Measurements from ENCODE around the gene CREB1. TPM values are rescaled to one million over a fixed set of nuclear protein-coding genes. Genes with fewer than 3 reads are reported as not detected.

The CREB1 gene
- total RNA-seq, 1 experiment from 2014 or later = 43.5 TPM

DNA sequence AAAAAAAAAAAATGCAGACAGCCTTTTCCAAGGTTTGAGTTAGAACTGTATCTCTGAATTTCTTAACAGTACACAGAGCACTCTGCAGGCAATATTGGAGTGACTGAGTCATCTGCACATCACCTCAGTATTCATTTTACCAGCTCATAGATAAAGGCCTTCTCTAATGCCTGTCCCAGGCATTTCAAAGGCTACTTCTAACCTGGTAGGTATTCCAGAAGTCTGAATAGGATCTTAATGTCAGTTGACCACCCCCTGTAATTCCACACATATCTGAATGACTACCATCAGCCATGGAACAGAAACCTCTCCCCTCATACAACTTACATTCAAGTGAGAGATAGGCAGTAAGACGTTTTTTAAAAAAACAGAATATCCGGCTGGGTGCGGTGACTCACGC lies 86.4 kb downstream of the CREB1 start:
- Histone ChIP-seq H3K27me3 (ENCODE audit: low read length) (no peaks in the 10 kb centered on the region), H3K79me2 (ENCODE audit: low read length) (peaks cover 11% of the 10 kb centered on the region; the same call in 1 of the 2 replicates), H3K4me3 (ENCODE audit: low read length) (no peak overlapping the region), H3K27ac (ENCODE audit: low read length) (peak overlapping the region; percentile 93), H3K9me3 (ENCODE audit: low read length) (no peaks in the 10 kb centered on the region), H3K9ac (ENCODE audit: low read length) (peak overlapping the region; percentile 53), H3F3A (ENCODE audit: low read length, unreplicated experiment) (peaks cover 4% of the 10 kb centered on the region), H3K4me1 (ENCODE audit: insufficient read depth, low read length) (peaks cover 28% of the 10 kb centered on the region), H3K36me3 (ENCODE audit: low read depth, low read length) (peaks cover 19% of the 10 kb centered on the region), H3K9me2 (replicated peaks; ENCODE audit: low read length) (no peaks in the 10 kb centered on the region), H3K4me2 (ENCODE audit: low read length) (peak overlapping the region; percentile 70; the same call in 1 of the 2 replicates), H4K20me1 (ENCODE audit: low read length) (no peaks in the 10 kb centered on the region), H2AFZ (ENCODE audit: low read length) (no peak overlapping the region)
- TF ChIP-seq EZH2 (IDR thresholded peaks at IDR 0.05; ENCODE audit: low read length, unreplicated experiment) = no peak
- TF ChIP-seq, protein P1, sequence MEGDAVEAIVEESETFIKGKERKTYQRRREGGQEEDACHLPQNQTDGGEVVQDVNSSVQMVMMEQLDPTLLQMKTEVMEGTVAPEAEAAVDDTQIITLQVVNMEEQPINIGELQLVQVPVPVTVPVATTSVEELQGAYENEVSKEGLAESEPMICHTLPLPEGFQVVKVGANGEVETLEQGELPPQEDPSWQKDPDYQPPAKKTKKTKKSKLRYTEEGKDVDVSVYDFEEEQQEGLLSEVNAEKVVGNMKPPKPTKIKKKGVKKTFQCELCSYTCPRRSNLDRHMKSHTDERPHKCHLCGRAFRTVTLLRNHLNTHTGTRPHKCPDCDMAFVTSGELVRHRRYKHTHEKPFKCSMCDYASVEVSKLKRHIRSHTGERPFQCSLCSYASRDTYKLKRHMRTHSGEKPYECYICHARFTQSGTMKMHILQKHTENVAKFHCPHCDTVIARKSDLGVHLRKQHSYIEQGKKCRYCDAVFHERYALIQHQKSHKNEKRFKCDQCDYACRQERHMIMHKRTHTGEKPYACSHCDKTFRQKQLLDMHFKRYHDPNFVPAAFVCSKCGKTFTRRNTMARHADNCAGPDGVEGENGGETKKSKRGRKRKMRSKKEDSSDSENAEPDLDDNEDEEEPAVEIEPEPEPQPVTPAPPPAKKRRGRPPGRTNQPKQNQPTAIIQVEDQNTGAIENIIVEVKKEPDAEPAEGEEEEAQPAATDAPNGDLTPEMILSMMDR (conservative IDR thresholded peaks at IDR 0.05; ENCODE audit: low read depth, low read length) = no peak
- no peak for TF ChIP-seq EZH2phosphoT487 (IDR thresholded peaks at IDR 0.05; ENCODE audit: borderline replicate concordance, low read length)
- ATAC-seq = peak; percentile 62
- ChIA-PET CTCF (interaction anchor here (1.5 kb wide), 1 partner anchor 9 kb away, joined by 4 read pairs; the partner anchor contains the start of gene METTL21A), POLR2A (ENCODE audit: unreplicated experiment) (interaction anchor here (0.5 to 1.0 kb wide), 4 partner anchors 9 to 103 kb away, joined by 3 to 10 read pairs (median 6); partner anchors contain the start of genes CREB1 and METTL21A)
- BruUV-seq (replicated peaks) = TSS peak; percentile 29
- DNase-seq = peak; percentile 71
- intact Hi-C loops (cut with micrococcal nuclease) = loop anchor here (5.0 kb wide), 1 partner anchor 104 kb away; no protein-coding TSS in a partner anchor

DNA sequence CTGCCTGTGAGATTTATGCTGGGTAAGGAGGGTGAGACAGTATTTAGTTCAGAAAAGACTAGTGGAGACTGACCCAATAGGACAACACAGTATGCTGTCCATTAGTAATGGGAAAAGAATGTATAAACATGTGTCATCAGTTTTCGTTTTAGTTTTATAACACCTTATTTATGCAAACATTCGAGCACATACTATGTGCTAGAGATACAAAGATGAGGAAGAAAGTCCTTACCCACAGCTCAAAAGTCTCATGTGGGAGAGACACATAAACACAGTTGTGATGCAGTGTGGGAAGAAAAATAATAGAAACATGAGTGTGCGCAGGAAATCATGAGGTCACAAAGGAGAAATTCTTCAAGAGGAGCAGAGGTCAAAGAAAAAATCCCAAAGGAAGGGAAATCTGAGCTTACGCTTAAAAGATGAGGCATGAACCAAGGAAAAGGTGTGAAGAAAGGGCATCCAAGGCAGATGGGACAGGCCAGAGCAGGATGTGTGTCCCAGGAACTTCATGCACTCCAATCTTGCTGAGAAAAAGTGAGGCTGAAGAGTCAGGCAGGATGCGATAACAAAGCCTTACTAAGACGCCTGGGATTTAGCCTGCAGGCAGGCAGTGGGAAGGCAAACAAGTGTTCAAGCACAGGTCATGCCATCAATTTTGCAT lies 87.4 kb downstream of the CREB1 start:
- POLR2A ChIA-PET (ENCODE audit: unreplicated experiment) = interaction anchor here (0.6 kb wide), 3 partner anchors 94 to 852 kb away, joined by 3 to 9 read pairs (median 4); partner anchors contain the start of gene MDH1B

More for the DNA sequence above, 87.4 kb downstream of the CREB1 start:
- Histone ChIP-seq H3K79me2 (ENCODE audit: low read length) (peaks cover 19% of the 10 kb centered on the region), H3K36me3 (ENCODE audit: low read depth, low read length) (peaks cover 19% of the 10 kb centered on the region), H3K4me1 (ENCODE audit: insufficient read depth, low read length) (peaks cover 28% of the 10 kb centered on the region), H3F3A (ENCODE audit: low read length, unreplicated experiment) (peaks cover 4% of the 10 kb centered on the region), H3K9me2 (replicated peaks; ENCODE audit: low read length) (no peaks in the 10 kb centered on the region), H2AFZ (ENCODE audit: low read length) (no peak overlapping the region), H3K27me3 (ENCODE audit: low read length) (no peaks in the 10 kb centered on the region), H3K9ac (ENCODE audit: low read length) (peak overlapping the region; percentile 53), H3K9me3 (ENCODE audit: low read length) (no peaks in the 10 kb centered on the region), H4K20me1 (ENCODE audit: low read length) (no peaks in the 10 kb centered on the region), H3K4me3 (ENCODE audit: low read length) (peak overlapping the region; percentile 31; the same call in 1 of the 2 replicates), H3K27ac (ENCODE audit: low read length) (peak overlapping the region; percentile 93), H3K4me2 (ENCODE audit: low read length) (peak overlapping the region; percentile 70)
- CTCF ChIA-PET = interaction anchor here (0.8 to 1.5 kb wide), 2 partner anchors 8 to 94 kb away, joined by 3 to 4 read pairs; partner anchors contain the start of genes CCNYL1 and METTL21A
- ATAC-seq = peak; percentile 82
- peak; percentile 87 for DNase-seq
- TF ChIP-seq, protein P1 (conservative IDR thresholded peaks at IDR 0.05; ENCODE audit: low read depth, low read length) = no peak
- TF ChIP-seq EZH2 (IDR thresholded peaks at IDR 0.05; ENCODE audit: low read length, unreplicated experiment) = no peak
- TF ChIP-seq EZH2phosphoT487 (IDR thresholded peaks at IDR 0.05; ENCODE audit: borderline replicate concordance, low read length) = no peak
- intact Hi-C loops (cut with micrococcal nuclease) = loop anchor here (1.0 to 5.0 kb wide), 2 partner anchors 34 to 105 kb away; no protein-coding TSS in a partner anchor
- no TSS peak for BruUV-seq (replicated peaks)

Measured in PC-3 (cell line).